Measurements from ENCODE around the gene CCDC12. TPM values are rescaled to one million over a fixed set of nuclear protein-coding genes. Genes with fewer than 3 reads are reported as not detected.

CCDC12 gene
- total and polyA plus RNA-seq, 9 of the 15 experiments (the other 6 are each of a cell fraction or from before 2014, with no cell fraction given): 8.9 to 201 (median 86.9) TPM

DNA sequence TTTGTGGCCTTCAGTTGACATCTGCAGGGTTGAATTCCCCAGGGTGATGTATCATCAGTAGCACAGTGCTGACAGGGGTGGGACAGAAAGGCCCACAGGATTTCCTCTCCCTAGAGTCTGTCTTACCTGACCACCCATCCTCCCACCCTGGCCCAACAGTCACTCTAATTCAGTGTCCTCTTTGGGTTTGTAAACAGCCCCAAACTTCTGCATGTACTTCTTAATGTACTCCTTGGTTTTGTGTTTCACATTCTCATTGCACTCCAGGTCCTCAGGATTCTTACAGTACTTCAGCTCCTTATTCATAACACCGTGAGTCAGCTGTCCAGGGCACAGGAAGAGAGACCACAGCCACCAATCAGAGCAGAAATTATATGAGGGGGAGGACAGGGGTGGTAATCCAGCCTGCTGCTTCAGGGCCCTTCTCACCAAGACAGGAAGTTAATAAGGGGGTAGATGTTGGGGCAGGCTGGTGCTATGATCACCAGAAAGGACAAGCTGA, 40.4 kb upstream of the CCDC12 start (continued):
- TF ChIP-seq, protein P1, sequence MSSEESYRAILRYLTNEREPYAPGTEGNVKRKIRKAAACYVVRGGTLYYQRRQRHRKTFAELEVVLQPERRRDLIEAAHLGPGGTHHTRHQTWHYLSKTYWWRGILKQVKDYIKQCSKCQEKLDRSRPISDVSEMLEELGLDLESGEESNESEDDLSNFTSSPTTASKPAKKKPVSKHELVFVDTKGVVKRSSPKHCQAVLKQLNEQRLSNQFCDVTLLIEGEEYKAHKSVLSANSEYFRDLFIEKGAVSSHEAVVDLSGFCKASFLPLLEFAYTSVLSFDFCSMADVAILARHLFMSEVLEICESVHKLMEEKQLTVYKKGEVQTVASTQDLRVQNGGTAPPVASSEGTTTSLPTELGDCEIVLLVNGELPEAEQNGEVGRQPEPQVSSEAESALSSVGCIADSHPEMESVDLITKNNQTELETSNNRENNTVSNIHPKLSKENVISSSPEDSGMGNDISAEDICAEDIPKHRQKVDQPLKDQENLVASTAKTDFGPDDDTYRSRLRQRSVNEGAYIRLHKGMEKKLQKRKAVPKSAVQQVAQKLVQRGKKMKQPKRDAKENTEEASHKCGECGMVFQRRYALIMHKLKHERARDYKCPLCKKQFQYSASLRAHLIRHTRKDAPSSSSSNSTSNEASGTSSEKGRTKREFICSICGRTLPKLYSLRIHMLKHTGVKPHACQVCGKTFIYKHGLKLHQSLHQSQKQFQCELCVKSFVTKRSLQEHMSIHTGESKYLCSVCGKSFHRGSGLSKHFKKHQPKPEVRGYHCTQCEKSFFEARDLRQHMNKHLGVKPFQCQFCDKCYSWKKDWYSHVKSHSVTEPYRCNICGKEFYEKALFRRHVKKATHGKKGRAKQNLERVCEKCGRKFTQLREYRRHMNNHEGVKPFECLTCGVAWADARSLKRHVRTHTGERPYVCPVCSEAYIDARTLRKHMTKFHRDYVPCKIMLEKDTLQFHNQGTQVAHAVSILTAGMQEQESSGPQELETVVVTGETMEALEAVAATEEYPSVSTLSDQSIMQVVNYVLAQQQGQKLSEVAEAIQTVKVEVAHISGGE (CRISPR knock-in tag; IDR thresholded peaks at IDR 0.05): no peak
- peak; percentile 94 for TF ChIP-seq NFE2 (IDR thresholded peaks at IDR 0.05; ENCODE audit: low read depth)
- TF ChIP-seq, protein P2, sequence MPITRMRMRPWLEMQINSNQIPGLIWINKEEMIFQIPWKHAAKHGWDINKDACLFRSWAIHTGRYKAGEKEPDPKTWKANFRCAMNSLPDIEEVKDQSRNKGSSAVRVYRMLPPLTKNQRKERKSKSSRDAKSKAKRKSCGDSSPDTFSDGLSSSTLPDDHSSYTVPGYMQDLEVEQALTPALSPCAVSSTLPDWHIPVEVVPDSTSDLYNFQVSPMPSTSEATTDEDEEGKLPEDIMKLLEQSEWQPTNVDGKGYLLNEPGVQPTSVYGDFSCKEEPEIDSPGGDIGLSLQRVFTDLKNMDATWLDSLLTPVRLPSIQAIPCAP (CRISPR knock-in tag; IDR thresholded peaks at IDR 0.05; ENCODE audit: borderline replicate concordance): no peak
- TF ChIP-seq, protein P3, sequence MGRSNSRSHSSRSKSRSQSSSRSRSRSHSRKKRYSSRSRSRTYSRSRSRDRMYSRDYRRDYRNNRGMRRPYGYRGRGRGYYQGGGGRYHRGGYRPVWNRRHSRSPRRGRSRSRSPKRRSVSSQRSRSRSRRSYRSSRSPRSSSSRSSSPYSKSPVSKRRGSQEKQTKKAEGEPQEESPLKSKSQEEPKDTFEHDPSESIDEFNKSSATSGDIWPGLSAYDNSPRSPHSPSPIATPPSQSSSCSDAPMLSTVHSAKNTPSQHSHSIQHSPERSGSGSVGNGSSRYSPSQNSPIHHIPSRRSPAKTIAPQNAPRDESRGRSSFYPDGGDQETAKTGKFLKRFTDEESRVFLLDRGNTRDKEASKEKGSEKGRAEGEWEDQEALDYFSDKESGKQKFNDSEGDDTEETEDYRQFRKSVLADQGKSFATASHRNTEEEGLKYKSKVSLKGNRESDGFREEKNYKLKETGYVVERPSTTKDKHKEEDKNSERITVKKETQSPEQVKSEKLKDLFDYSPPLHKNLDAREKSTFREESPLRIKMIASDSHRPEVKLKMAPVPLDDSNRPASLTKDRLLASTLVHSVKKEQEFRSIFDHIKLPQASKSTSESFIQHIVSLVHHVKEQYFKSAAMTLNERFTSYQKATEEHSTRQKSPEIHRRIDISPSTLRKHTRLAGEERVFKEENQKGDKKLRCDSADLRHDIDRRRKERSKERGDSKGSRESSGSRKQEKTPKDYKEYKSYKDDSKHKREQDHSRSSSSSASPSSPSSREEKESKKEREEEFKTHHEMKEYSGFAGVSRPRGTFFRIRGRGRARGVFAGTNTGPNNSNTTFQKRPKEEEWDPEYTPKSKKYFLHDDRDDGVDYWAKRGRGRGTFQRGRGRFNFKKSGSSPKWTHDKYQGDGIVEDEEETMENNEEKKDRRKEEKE (IDR thresholded peaks at IDR 0.05; ENCODE audit: borderline replicate concordance in 1 of 2, control insufficient read depth in 1 of 2, low read depth in 2 of 2, low read length in 1 of 2): no peak
- TF ChIP-seq, protein P4, sequence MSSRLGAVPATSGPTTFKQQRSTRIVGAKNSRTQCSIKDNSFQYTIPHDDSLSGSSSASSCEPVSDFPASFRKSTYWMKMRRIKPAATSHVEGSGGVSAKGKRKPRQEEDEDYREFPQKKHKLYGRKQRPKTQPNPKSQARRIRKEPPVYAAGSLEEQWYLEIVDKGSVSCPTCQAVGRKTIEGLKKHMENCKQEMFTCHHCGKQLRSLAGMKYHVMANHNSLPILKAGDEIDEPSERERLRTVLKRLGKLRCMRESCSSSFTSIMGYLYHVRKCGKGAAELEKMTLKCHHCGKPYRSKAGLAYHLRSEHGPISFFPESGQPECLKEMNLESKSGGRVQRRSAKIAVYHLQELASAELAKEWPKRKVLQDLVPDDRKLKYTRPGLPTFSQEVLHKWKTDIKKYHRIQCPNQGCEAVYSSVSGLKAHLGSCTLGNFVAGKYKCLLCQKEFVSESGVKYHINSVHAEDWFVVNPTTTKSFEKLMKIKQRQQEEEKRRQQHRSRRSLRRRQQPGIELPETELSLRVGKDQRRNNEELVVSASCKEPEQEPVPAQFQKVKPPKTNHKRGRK (tag; IDR thresholded peaks at IDR 0.05): no peak
- no peak for TF ChIP-seq RBM22 (IDR thresholded peaks at IDR 0.05; ENCODE audit: low read depth, low read length, poor library complexity, severe bottlenecking)
- TF ChIP-seq NR2C1 (IDR thresholded peaks at IDR 0.05): no peak
- TF ChIP-seq NR2C1 (tag; IDR thresholded peaks at IDR 0.05): no peak
- TF ChIP-seq ZNF140 (CRISPR knock-in tag; IDR thresholded peaks at IDR 0.05): no peak
- TF ChIP-seq RNF2 (IDR thresholded peaks at IDR 0.05): 0 out of 2 replicates have a peak, but pooled peaks have one; percentile 38
- no peak for TF ChIP-seq HDGF (IDR thresholded peaks at IDR 0.05)
- TF ChIP-seq, protein P5, sequence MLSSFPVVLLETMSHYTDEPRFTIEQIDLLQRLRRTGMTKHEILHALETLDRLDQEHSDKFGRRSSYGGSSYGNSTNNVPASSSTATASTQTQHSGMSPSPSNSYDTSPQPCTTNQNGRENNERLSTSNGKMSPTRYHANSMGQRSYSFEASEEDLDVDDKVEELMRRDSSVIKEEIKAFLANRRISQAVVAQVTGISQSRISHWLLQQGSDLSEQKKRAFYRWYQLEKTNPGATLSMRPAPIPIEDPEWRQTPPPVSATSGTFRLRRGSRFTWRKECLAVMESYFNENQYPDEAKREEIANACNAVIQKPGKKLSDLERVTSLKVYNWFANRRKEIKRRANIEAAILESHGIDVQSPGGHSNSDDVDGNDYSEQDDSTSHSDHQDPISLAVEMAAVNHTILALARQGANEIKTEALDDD (IDR thresholded peaks at IDR 0.05): peak; percentile 47
- TF ChIP-seq TAF7 (tag; IDR thresholded peaks at IDR 0.05): no peak
- no peak for TF ChIP-seq ZC3H11A (IDR thresholded peaks at IDR 0.05; ENCODE audit: low read depth, low read length)
- TF ChIP-seq ZKSCAN3 (CRISPR knock-in tag; IDR thresholded peaks at IDR 0.05): no peak
- no peak for TF ChIP-seq PTRF (tag; IDR thresholded peaks at IDR 0.05)
